ENCODE data around the gene POLR1B. TPM values are rescaled to one million over a fixed set of nuclear protein-coding genes. Genes with fewer than 3 reads are reported as not detected.
"Not testable (repeated sequence)": the region's sequence is repeated elsewhere in the genome, so short reads cannot be mapped to it uniquely, and the experiment has no call there.

The POLR1B gene
- total RNA-seq, 1 donor from 2014 or later: 26.8 TPM

DNA sequence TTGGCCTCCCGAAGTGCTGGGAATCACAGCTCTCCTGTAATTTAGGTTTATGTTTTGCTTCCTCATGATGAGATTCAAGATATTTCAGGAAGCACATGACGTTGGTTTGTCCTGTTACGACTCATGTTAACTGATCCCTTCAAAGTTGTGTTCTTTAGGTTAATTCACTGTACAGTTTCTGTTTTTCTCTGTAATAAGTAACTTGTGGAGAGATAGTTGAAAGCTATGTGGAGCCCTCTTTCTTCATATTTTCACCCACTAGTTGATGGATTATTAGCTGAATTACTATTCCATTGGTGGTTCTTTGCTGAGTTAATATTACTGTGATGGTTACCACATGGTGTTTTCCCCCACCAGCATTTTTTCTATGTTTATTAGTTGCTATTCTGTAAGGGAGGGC lies 23.8 kb downstream of the POLR1B start:
- no peak overlapping the region for H2AFZ ChIP-seq (ENCODE audit: low read depth, low read length)
- no peaks in the 10 kb centered on the region for H3K4me1 Mint-ChIP-seq (ENCODE audit: low read depth, unreplicated experiment)
- no peak for FAIRE-seq
- H3K9me3 Mint-ChIP-seq (ENCODE audit: unreplicated experiment): no peaks in the 10 kb centered on the region
- no peak overlapping the region for H3K4me2 ChIP-seq (ENCODE audit: low read length)
- no peaks in the 10 kb centered on the region for H3K27me3 Mint-ChIP-seq (ENCODE audit: low read depth, unreplicated experiment)
- peaks cover 30% of the 10 kb centered on the region for H3K36me3 ChIP-seq (ENCODE audit: insufficient read depth, low read length)
- no peaks in the 10 kb centered on the region for H3K27me3 ChIP-seq (ENCODE audit: insufficient read depth, low read length)
- no peak overlapping the region for H3K4me3 ChIP-seq (ENCODE audit: insufficient read depth, low read depth, low read length)
- H3K9me3 ChIP-seq (ENCODE audit: insufficient read depth, low read depth, low read length): no peaks in the 10 kb centered on the region
- H4K20me1 ChIP-seq (ENCODE audit: insufficient read depth, low read length): no peaks in the 10 kb centered on the region
- no peak overlapping the region for H3K27ac ChIP-seq (ENCODE audit: low read depth, low read length)
- no peaks in the 10 kb centered on the region for H3K4me1 ChIP-seq (ENCODE audit: insufficient read depth, low read length)
- no peaks in the 10 kb centered on the region for H3K79me2 ChIP-seq (ENCODE audit: insufficient read depth, low read length)
- no peak overlapping the region for H3K9ac ChIP-seq (ENCODE audit: low read length)
- H3K4me3 Mint-ChIP-seq (ENCODE audit: unreplicated experiment): no peak overlapping the region
- no peak overlapping the region for H3K27ac Mint-ChIP-seq (ENCODE audit: unreplicated experiment)
- peaks cover 23% of the 10 kb centered on the region for H3K36me3 Mint-ChIP-seq (ENCODE audit: low read depth, unreplicated experiment)
- TF ChIP-seq EZH2 (IDR thresholded peaks at IDR 0.05; ENCODE audit: insufficient read depth, low read length): no peak
- TF ChIP-seq, protein P1, sequence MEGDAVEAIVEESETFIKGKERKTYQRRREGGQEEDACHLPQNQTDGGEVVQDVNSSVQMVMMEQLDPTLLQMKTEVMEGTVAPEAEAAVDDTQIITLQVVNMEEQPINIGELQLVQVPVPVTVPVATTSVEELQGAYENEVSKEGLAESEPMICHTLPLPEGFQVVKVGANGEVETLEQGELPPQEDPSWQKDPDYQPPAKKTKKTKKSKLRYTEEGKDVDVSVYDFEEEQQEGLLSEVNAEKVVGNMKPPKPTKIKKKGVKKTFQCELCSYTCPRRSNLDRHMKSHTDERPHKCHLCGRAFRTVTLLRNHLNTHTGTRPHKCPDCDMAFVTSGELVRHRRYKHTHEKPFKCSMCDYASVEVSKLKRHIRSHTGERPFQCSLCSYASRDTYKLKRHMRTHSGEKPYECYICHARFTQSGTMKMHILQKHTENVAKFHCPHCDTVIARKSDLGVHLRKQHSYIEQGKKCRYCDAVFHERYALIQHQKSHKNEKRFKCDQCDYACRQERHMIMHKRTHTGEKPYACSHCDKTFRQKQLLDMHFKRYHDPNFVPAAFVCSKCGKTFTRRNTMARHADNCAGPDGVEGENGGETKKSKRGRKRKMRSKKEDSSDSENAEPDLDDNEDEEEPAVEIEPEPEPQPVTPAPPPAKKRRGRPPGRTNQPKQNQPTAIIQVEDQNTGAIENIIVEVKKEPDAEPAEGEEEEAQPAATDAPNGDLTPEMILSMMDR (IDR thresholded peaks at IDR 0.05; ENCODE audit: insufficient read depth, low read depth, low read length): no peak
- no peak for DNase-seq (ENCODE audit: low read depth)

DNA sequence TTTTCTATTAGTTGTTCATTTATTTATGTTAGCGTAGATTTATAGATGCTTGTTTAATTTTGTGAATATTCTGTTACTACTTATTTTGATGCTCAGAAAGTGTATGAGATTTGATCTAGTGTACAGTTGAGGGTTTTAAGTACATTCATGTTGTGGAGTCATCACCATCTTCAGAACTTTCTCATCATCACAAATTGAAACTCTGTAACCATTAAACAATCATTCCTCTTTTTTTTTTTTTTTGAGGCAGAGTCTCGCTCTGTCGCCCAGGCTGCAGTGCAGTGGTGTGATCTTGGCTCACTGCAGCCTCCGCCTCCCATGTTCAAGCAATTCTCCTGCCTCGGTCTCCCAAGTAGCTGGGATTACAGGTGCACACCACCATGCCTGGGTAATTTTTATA lies 24.2 kb downstream of the POLR1B start:
- FAIRE-seq: not testable (repeated sequence)
- peaks cover 32% of the 10 kb centered on the region for H3K36me3 ChIP-seq (ENCODE audit: insufficient read depth, low read length)

GRCh38 chr2:112572005-112572404 lies 29.7 kb downstream of the POLR1B start:
- H3K9me3 Mint-ChIP-seq (ENCODE audit: unreplicated experiment): no peaks in the 10 kb centered on the region
- Histone ChIP-seq H3K9me3 (ENCODE audit: insufficient read depth, low read depth, low read length) (no peaks in the 10 kb centered on the region), H3K27me3 (ENCODE audit: insufficient read depth, low read length) (no peaks in the 10 kb centered on the region), H3K27ac (ENCODE audit: low read depth, low read length) (no peak overlapping the region), H2AFZ (ENCODE audit: low read depth, low read length) (no peak overlapping the region), H3K79me2 (ENCODE audit: insufficient read depth, low read length) (no peaks in the 10 kb centered on the region), H3K4me1 (ENCODE audit: insufficient read depth, low read length) (no peaks in the 10 kb centered on the region), H4K20me1 (ENCODE audit: insufficient read depth, low read length) (no peaks in the 10 kb centered on the region), H3K36me3 (ENCODE audit: insufficient read depth, low read length) (peaks cover 44% of the 10 kb centered on the region), H3K4me2 (ENCODE audit: low read length) (no peak overlapping the region), H3K4me3 (ENCODE audit: insufficient read depth, low read depth, low read length) (no peak overlapping the region), H3K9ac (ENCODE audit: low read length) (no peak overlapping the region)
- H3K27me3 Mint-ChIP-seq (ENCODE audit: low read depth, unreplicated experiment): no peaks in the 10 kb centered on the region
- no peaks in the 10 kb centered on the region for H3K4me1 Mint-ChIP-seq (ENCODE audit: low read depth, unreplicated experiment)
- DNase-seq (ENCODE audit: low read depth): no peak
- peaks cover 16% of the 10 kb centered on the region for H3K36me3 Mint-ChIP-seq (ENCODE audit: low read depth, unreplicated experiment)
- H3K27ac Mint-ChIP-seq (ENCODE audit: unreplicated experiment): no peak overlapping the region
- no peak overlapping the region for H3K4me3 Mint-ChIP-seq (ENCODE audit: unreplicated experiment)
- TF ChIP-seq, protein P1 (IDR thresholded peaks at IDR 0.05; ENCODE audit: insufficient read depth, low read depth, low read length): no peak
- TF ChIP-seq EZH2 (IDR thresholded peaks at IDR 0.05; ENCODE audit: insufficient read depth, low read length): no peak
- no peak for FAIRE-seq

More for the DNA sequence above, 24.2 kb downstream of the POLR1B start:
- H3K27ac ChIP-seq (ENCODE audit: low read depth, low read length); DNase-seq (ENCODE audit: low read depth); H3K9ac ChIP-seq (ENCODE audit: low read length); H3K9me3 Mint-ChIP-seq (ENCODE audit: unreplicated experiment); H2AFZ ChIP-seq (ENCODE audit: low read depth, low read length); H3K4me1 Mint-ChIP-seq (ENCODE audit: low read depth, unreplicated experiment); H3K9me3 ChIP-seq (ENCODE audit: insufficient read depth, low read depth, low read length); H3K4me3 Mint-ChIP-seq (ENCODE audit: unreplicated experiment); H3K79me2 ChIP-seq (ENCODE audit: insufficient read depth, low read length); H3K27me3 Mint-ChIP-seq (ENCODE audit: low read depth, unreplicated experiment); H3K27me3 ChIP-seq (ENCODE audit: insufficient read depth, low read length); H4K20me1 ChIP-seq (ENCODE audit: insufficient read depth, low read length); H3K4me1 ChIP-seq (ENCODE audit: insufficient read depth, low read length); H3K27ac Mint-ChIP-seq (ENCODE audit: unreplicated experiment); H3K4me3 ChIP-seq (ENCODE audit: insufficient read depth, low read depth, low read length); H3K4me2 ChIP-seq (ENCODE audit: low read length): not testable (repeated sequence)
- peaks cover 20% of the 10 kb centered on the region for H3K36me3 Mint-ChIP-seq (ENCODE audit: low read depth, unreplicated experiment)

Data from astrocyte (in vitro differentiated cells and primary cell).